Activated T-cell treated with anti-CD3 and anti-CD28 coated beads for 1 hour (primary cell): ENCODE results near the gene RAB40AL.
"Not testable (repeated sequence)": the region's sequence is repeated elsewhere in the genome, so short reads cannot be mapped to it uniquely, and the experiment has no call there.

Experiments
- DNase-seq: peaks from one replicate; pipeline ENCODE4 v3.0.0-alpha.2; 2020; ENCODE audit warnings: low read depth

RAB40AL gene, protein sequence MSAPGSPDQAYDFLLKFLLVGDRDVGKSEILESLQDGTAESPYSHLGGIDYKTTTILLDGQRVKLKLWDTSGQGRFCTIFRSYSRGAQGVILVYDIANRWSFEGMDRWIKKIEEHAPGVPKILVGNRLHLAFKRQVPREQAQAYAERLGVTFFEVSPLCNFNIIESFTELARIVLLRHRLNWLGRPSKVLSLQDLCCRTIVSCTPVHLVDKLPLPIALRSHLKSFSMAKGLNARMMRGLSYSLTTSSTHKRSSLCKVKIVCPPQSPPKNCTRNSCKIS

DNA sequence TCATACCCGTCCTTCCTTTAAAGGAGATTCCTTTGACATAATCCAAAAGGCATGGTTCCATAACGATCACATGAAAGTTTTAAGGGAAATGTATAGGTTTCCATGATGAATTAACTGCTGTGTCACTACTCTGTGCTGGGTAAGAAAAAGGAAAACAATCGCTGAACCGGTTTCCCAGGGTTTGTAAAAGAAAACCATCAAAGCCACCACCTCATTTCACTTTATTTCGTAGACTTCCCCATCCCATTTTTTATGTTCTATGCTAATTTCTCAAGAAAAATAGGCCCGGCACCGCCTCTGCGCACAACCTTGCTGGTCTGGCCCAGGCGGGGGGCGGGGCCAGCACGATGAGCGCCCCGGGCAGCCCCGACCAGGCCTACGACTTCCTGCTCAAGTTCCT lies at the start of gene RAB40AL:
Gene RAB40AL (plus strand): TSS at position 301 of the 400 bp plus-strand sequence. CDS start 47 bp downstream, at position 348.
- not testable (repeated sequence) for DNase-seq

DNA sequence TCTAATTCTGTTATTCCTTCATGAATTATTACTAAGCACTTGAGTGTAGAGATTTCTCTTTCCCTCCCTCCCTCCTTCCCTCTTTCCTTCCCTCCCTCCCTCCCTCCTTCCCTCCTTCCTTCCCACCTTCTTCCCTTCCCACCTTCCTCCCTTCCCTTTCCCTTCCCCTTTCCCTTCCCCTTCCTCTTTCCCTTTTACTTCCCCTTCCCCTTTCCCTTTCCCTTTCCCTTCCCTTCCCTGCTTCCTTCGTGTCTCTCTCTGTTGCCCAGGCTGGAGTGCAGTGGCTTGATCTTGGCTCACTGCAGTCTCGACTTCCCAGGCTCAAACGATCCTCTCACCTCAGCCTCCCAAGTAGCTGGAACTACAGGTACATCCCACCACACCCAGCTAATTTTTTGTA lies 49.4 kb upstream of the RAB40AL start:
- no peak for DNase-seq

DNA sequence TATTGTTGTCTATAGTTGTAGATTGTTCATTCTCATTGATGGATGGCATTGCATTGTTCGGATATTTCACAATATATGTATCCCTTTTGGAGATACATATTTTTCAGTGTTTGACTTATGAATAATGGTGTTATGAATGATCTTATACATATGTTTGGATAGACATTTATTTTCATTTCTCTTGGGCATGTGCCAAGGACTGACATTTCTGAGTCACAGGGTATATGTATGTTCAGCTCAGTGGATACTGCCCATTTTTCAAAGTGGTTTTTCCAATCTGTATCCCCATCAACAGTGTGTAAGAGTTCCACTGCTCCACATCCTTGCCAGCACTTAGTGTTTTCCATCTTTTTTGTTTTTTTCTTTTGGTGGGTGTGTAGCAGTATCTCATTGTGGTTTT lies 45.0 kb upstream of the RAB40AL start:
- DNase-seq: no peak

DNA sequence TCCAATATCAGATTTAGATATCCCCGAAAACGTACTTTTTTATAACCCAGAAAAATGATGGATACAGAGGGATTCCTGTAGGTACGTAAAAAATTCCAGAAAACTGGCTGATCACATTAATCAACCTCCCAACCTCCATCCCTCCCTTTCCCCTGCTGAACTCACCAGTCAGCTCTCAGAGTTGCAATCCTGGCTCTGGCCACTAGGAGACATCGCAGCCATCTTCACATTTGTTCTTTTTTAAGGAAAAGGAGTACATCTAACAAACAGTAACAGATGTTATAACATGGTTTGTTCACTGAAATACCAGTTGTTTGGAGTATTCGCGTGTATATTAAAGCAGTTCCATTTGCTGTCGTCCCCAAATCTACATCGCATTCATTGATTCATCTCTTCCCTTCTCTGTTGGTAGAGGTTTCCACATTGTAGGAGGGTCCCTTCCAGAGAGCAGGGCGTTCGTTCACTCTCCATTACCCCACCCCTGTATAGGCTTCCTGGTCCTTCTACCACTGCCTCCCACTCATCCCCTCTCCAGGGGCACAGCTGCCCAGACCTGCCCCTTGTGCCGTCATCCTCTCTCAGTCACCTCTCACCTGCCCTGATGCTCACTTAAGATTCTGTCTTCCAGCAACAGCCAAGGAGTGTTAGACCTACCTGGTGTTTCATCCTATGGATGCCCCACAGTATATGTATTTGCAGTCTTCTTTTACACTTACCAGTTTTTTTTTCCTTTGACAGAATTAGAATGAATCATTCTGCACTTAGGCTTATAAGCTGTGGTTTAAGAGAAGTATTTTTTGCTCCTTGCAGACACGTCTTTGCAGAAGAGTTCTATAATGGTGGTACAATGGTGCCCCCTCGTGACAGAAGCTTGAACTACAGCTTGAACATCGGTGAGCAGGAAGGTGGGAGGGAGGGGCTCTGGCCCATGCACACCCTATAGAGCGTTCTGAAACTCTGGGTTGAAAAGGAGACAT lies 36.8 kb upstream of the RAB40AL start:
- DNase-seq: peak; percentile 49

DNA sequence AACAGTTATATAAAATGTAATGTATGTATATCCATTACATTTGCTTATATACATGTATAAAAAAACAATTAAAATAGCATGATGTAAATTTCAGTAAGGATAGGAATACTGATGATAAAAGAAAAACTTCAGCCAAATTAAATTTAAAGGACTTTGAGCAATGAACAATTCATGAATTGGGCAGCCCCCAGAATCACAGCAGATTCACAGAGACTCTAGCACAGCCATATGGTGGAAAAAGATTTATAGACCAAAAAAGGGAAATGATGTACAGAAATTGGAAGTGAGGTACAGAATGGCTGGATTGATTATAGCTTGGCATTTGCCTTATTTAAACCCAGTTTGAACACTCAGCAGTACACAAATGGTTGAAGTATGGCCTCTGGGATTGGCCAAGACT lies 34.7 kb upstream of the RAB40AL start:
- DNase-seq: no peak

DNA sequence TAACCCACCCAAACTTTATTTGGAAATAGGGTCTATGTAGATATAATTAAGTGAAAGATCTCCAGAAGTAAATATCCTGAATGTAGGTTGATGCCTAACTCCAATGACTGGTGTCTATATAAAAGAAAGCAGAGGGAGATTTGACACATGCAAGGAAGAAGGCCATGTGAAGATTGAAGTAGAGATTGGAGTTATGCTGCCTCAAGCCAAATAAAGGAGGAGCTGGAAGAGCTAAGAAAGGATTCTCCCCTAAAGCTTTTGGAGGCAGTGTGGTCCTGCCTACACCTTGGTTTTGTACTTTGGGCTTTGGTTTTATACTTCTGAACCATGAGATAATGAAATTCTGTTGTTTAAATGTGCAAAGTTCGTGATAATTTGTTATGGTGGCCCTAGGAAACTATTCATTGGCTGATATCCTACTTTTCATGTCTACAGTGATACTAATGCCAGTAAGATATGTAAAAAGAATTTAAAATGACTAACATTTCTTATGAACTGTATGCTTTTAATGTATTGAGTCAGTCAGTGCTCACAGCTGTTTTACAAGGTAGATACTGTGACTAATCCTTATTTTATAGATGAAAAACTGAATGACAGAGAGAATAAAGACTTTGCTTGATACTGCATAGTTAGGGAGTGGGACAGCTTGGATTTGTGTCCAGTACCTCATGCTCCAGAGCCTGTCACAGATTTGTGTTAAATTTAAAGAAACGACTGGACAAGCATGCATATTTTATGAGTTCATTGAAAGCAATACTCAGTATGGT lies 5.9 kb upstream of the RAB40AL start:
- DNase-seq: no peak

DNA sequence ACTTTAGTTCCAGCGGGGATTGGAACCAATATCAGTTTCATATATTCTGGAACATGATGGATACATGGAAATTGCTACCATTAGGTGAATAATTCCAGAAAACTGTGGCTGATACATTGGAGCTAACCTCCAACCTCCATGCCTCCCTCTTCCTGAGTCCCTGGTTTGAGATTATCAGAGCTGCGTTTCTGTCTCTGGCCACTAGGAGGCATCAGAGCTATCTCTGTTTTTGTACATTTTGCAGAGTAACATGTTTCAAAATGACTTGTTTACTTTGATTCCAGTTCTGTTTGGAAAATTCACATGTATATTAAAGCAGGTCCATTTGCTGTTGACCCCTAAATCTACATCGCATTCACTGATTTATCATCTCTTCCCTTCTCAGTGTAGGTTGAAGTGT lies 2.4 kb upstream of the RAB40AL start:
- DNase-seq: no peak

DNA sequence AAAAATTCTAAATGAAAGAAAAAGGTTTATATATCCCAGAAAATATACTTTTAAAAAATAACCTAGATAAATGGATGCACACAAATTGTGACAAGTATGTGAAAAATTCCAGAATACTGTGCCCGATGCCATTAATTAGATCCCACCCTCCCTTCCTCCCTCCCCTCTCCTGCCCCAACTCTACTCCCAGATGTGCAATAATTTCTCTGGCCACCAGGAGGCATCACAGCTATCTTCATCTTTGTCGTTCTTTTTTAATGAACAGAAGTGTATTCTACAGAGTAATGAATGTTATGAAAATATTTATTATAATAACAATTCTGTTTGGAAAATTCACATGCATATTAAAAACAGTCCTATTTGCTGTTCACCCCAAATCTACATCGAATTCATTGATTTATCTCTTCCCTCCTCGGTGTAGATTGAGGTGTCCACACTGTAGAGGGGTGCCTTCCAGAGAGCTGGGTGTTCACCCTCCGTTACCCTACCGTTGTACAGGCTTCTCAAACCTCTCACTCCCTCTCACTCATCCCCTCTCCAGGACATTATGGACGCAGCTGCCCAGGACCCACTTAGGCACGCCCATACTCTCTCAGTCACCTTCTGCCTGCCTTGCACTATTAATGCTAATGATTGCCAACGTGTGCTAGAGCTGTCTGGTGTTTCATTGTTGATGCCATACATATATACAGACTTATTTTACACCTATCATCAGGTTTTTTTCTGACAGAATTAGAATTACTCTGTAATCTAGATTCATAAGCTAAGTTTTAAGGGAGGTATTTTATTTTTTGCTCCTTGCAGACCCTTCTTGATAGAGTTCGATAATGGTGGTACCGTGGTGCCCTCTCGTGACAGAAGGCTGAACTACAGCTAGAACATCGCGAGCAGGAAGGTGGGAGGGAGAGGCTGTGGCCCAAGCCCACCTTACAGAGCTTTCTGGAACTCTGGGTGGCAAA lies 14.1 kb downstream of the RAB40AL start:
- peak; percentile 44 for DNase-seq

DNA sequence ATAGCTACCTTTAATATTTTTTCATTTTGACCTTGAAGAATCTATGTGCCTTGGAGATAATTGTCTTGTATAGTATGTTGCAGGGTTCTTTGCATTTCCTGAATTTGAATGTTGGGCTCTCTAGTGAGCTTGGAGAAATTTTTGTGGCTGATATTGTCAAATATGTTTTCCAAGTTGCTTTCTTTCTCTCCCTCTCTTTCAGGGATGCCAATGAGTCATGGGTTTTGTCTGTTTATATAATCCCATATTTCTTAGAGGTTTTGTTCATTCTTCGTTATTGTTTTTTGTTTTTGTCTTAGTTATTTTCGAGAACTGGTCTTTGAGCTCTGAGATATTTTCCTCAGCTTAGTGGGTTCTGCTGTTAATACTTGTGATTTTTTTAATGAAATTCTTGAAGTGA lies 20.7 kb downstream of the RAB40AL start:
- DNase-seq: no peak

DNA sequence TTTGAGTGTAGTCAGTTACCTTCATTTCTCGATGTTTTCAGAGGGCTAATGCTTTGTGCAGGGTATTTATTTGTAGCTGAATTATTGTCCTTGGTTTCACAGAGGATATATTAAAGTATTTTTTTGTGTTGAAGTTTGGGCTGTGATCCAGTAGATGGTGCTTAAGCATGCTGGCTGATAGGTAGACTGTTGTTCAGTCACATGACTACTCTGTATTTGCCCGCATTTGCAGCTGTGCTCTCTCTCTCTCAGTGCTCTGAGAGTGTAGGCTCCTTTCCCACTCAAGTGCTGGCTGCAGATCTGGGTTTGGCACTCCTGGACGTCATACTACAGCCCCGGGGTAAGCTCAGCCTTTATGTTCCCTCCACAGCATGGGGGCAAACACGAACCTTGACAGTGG lies 21.7 kb downstream of the RAB40AL start:
- no peak for DNase-seq

DNA sequence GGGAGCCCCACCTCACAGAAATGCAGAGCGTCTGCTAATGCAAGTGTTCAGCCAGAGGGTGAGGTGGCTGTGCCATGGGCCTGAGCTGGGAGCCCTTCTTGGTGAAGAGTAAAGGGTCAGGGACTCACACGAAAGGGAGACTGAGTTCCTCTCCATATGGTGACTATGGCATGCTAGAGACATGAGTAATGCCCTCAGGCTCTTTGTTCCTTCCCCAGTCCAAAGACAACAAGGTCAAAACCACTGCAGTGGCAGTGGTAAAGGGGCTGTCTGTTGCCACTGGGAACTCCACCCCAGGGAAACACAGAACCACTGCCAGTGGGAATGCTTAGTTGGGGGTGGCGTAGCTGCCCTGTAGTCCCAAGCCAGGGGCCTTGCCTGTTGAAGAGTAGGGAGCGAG lies 22.4 kb downstream of the RAB40AL start:
- no peak for DNase-seq

DNA sequence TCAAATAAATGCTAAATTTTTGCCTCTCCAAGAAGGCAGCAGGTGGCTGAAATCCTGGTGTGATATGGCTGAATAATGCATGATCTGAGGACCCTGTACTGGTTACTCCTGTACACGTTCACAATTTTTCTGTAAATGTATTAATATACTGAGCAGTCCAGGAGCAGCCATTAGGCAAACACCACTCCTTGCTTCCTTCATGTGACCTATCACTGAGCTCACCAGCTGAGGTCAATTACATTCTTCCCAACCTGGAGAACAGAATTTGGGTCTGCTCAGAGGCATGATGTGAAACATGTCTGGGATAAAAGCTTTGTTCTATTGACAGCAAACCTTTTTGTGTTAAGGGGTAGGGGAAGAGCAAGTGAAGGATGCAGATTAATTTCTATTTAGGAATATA lies 26.9 kb downstream of the RAB40AL start:
- DNase-seq: no peak

DNA sequence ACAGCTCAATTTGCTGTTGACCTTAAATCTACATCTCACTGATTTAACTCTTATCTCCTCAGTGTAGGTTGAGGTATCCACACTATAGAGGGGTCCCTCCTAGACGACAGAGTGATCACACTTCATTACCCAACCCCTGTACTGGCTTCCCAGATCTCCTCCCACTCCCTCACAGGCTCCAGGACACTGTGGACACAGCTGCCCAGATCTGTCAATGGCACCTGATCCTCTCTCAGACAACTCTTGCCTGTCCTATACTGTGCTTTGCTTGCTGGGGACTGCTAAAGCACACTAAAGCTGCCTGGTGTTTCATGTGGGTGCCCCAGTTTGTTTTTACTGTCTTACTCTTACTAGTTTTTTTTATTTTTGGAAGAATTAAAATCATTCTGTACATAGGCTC lies 27.9 kb downstream of the RAB40AL start:
- DNase-seq: no peak

DNA sequence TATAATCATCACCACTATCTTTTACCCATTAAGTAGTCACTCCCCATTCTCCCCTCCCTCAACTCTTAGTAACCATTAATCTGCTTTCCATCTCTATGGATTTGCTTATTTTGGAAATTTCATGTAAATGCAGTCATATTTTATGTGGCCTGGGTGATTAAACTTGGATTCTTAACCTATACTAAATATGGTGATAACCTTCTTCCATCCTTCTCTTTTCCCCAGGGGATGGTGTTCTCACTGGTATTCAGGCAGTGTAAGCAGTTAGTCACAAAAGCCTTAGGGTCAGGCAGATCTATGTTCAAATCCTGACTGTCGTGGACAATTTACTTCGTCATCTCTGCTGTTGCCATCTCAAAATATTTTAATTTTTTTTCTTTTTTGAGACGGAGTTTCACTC lies 29.6 kb downstream of the RAB40AL start:
- no peak for DNase-seq

DNA sequence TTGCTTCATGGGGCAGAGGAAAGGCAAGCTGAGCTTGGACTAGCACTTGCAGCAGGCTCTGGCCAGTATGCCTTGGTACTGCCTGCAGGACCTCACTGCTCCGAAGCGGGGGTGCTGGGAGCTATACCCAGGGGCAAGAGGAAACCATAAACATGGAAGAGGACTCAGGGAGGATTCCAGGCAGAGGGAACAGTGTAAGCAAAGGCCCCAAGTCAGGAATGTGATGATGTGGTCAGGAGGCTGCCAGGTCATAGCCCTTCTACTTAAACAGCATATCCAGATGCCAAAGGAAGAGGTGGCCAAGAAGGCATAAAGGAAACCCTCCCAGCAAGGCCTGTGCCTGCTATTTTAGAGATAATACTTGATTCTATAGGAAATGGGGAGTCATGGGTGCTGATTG lies 31.1 kb downstream of the RAB40AL start:
- DNase-seq: no peak

DNA sequence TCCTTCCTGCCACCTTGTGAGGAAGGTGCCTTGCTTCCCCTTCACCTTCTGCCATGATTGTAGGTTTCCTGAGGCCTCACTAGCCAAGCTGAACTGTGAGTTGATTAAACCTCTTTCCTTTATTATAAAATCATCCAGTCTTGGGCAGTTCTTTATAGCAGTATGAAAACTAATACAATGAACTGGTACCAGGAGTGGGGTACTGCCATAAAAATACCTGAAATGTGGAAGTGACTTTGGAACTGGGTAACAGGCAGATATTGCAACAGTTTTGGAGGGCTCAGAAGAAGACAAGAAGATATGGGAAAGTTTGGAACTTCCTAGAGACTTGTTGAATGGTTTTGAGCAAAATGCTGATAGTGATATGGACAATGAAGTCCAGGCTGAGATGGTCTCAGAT lies 34.5 kb downstream of the RAB40AL start:
- DNase-seq: not testable (repeated sequence)

DNA sequence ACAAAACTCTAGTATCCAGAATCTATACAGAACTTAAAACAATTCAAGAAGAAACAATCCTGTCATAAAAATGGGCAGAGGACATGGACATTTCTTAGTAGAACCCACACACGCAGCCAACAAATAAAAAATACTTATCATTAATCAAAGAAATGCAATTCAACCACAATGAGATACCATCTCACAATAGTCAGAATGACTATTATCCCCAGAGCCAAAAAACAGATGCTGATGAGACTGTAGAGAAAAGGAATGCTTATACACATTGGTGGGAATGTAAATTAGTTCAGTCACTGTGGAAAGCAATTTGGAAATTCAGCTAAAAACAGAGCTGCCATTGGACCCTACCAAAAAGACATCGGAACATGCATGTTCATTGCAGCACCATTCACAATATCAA lies 37.9 kb downstream of the RAB40AL start:
- no peak for DNase-seq

DNA sequence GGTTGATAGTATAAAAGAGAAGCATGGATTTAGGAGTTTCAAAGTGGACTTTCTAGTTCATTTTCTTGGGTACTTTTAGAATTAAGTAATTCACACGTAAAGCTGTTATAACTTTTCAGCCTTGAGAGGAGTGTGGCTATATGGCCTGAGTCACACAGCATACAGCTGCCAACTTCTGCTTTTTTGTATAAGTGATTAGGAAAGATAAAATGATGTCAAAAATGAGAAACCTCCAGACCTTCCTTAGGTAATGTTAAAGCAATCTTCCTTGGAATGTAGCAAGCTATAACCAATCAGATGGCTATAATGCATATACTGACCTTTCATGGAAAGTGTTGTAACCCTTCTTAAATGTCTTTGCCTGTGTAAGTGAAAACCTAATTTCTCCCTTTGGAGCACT lies 39.2 kb downstream of the RAB40AL start:
- no peak for DNase-seq

DNA sequence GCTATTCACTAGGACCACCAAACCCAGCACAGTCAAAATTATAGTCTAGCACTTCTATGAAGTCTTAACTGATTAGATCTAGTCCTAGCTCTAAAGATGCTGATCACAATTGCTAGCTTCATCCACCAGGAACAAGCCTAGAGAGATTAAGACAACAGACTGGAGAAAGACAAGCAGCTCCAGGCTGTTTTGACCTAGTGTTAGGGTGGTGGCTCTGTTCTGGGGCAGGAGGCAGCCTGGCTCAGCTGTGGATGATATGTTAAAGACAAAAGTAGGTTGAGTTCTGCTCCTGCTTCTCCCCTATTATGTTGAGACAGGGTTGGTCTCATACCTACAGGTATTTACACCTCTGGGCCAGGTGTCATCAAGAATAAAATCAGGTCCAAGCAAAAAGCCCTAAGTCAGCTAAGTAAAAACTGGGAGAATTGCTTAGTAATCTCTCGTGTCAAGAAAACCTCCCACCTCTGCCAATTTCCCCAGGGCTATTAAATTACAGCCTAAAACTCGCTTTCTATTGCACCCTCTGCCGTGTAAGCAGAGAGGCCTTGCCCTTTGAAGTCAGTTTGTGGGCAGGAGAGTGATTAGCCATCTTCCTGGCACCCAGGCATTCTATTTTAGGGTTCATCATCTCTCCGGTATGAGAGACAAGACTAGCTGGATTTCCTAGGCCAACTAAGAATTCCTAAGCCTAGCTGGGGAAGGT lies 39.9 kb downstream of the RAB40AL start:
- DNase-seq: no peak

DNA sequence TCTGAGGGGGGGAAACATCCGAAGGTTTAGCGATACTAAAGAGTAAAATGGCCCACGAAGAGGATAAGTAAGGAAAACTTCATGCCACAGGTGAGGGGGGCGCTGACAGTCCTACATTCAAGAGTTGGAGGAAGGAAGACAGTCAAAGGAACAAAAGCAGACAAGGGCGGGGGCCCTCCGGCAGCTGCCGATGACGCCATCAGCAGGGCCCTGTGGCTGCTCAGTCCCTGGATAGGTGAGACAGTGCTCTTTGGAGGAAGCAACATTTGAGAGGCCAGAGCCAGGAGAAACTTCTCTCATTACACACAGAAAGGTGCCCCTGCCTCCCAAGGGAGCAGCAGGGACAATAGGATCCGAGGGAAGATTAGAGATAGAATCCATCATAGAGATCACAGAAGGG lies 41.5 kb downstream of the RAB40AL start:
- DNase-seq: no peak

DNA sequence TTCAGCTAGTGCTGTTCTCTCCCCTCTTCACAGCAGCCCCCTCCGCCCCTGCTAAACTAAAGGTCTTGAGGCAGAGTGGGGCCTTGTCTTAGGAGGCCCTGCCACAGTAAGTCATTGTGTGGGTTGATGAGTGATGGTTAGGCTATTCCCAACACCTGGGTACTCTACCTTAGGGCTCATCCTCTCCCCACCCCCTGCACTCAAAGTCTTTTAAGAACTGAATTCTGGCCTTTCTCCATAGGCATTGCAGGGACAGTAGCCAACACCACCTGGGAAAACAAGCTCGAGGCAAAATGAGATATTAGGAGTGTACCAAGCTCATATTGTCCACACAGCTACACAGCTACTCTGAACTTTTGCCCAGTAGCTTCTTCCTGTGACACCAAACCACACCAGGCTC lies 42.5 kb downstream of the RAB40AL start:
- DNase-seq: no peak
